CD8-positive, alpha-beta memory T cell (primary cell): ENCODE results near the gene INSYN2B. TPM values are rescaled to one million over a fixed set of nuclear protein-coding genes. Genes with fewer than 3 reads are reported as not detected.

Experiments used
- CTCF ChIA-PET: fragments of 350-600 bp; sonication (Branson Sonifier 250); formaldehyde crosslinking; loops from one replicate; lab custom pipeline; 2021; ENCODE audit warnings: antibody characterized with exemption; lab: Charles Lee
- POLR2A ChIA-PET: fragments of 350-600 bp; sonication (Branson Sonifier 250); formaldehyde crosslinking; loops from one replicate; lab custom pipeline; 2021; ENCODE audit warnings: antibody characterized with exemption; lab: Charles Lee
- DNase-seq, 5 donors: peaks; one replicate each; pipeline versions ENCODE4 v3.0.0 to v3.0.0-alpha.2; 2020 to 2022; ENCODE audit warnings: mixed read lengths in 1 of 5
- H3K27ac ChIP-seq: one replicate; pipeline ENCODE4 v1.7.0; 2013; ENCODE audit warnings: low read depth, mild to moderate bottlenecking, low read length, moderate library complexity
- H3K27me3 ChIP-seq: 2 replicates; pipeline ENCODE4 v1.7.0; 2013; ENCODE audit warnings: low read length, mild to moderate bottlenecking; ENCODE audit not compliant: insufficient read depth, poor library complexity, severe bottlenecking
- H3K36me3 ChIP-seq: 2 replicates; pipeline ENCODE4 v1.7.0; 2013; ENCODE audit warnings: mild to moderate bottlenecking, low read length, moderate library complexity; ENCODE audit not compliant: insufficient read depth
- H3K4me1 ChIP-seq: 2 replicates; pipeline ENCODE4 v1.7.0; 2013; ENCODE audit warnings: mild to moderate bottlenecking, low read length, moderate library complexity; ENCODE audit not compliant: insufficient read depth
- H3K4me3 ChIP-seq: 2 replicates; pipeline ENCODE4 v1.7.0; 2013; ENCODE audit warnings: mild to moderate bottlenecking, low read length
- H3K9me3 ChIP-seq: 2 replicates; pipeline ENCODE4 v1.7.0; 2013; ENCODE audit warnings: mild to moderate bottlenecking, low read length
- H3K27ac Mint-ChIP-seq, 8 donors: one replicate each; pipeline ENCODE4 v1.8.0; 2020 to 2021; ENCODE audit warnings: mixed read lengths in 8 of 8, mild to moderate bottlenecking in 6 of 8, inconsistent platforms in 3 of 8, moderate library complexity in 3 of 8
- H3K27me3 Mint-ChIP-seq, 2 donors: one replicate each; pipeline ENCODE4 v1.8.0; 2020 to 2021; ENCODE audit warnings: mixed read lengths in 2 of 2, mild to moderate bottlenecking in 1 of 2, moderate library complexity in 1 of 2
- H3K36me3 Mint-ChIP-seq, 3 donors: one replicate each; pipeline ENCODE4 v1.8.0; 2020 to 2021; ENCODE audit warnings: mixed read lengths in 3 of 3, inconsistent platforms in 1 of 3, mild to moderate bottlenecking in 1 of 3
- H3K4me1 Mint-ChIP-seq, 3 donors: one replicate each; pipeline ENCODE4 v1.8.0; 2020 to 2021; ENCODE audit warnings: mixed read lengths in 3 of 3, inconsistent platforms in 1 of 3, mild to moderate bottlenecking in 1 of 3
- H3K4me3 Mint-ChIP-seq, 7 donors: one replicate each; pipeline ENCODE4 v1.8.0; 2020 to 2021; ENCODE audit warnings: mixed read lengths in 7 of 7, mild to moderate bottlenecking in 6 of 7, moderate library complexity in 4 of 7, inconsistent platforms in 2 of 7
- H3K9me3 Mint-ChIP-seq, 5 donors: one replicate each; pipeline ENCODE4 v1.8.0; 2020 to 2022; ENCODE audit warnings: mixed read lengths in 5 of 5, mild to moderate bottlenecking in 3 of 5, moderate library complexity in 2 of 5, inconsistent platforms in 1 of 5
- polyA plus RNA-seq: library from polyadenylated mRNA; unstranded; fragments of 300-500 nt; fragmentation: Illumina TruSeq; gene quantifications from one replicate; pipeline ENCODE4 v1.2.3, GENCODE V29; 2021
- total RNA-seq, 2 experiments: library from RNA; stranded (reverse); gene quantifications; one replicate each; pipeline ENCODE4 v1.2.3, GENCODE V29; 2021

The INSYN2B gene
- total and polyA plus RNA-seq, 3 experiments from 2014 or later, result not detected

- DNase-seq, result no peak
- ChIA-PET CTCF (no interaction called here), POLR2A (no interaction called here)
- Mint-ChIP-seq H3K27me3 (no peaks in the 10 kb centered on the region), H3K27ac (no peak overlapping the region), H3K36me3 (peaks cover 26 to 87% (median 47%) of the 10 kb centered on the region in 3 donors), H3K4me3 (no peak overlapping the region), H3K4me1 (no peaks in the 10 kb centered on the region), H3K9me3 (peaks cover 0 to 2% (median 0%) of the 10 kb centered on the region in 5 donors)
- H3K36me3 ChIP-seq, result peaks cover 17% of the 10 kb centered on the region
- no peaks in the 10 kb centered on the region for H3K9me3 ChIP-seq
- no peak overlapping the region for H3K4me3 ChIP-seq
- H3K27me3 ChIP-seq, result no peaks in the 10 kb centered on the region
- H3K27ac ChIP-seq, result no peak overlapping the region
- no peaks in the 10 kb centered on the region for H3K4me1 ChIP-seq
Observed at GRCh38 chr5:170008376-170008775, 28.1 kb upstream of the INSYN2B start.

- H3K27me3 Mint-ChIP-seq, result no peaks in the 10 kb centered on the region
- no peak overlapping the region for H3K4me3 Mint-ChIP-seq
- Histone ChIP-seq H3K27me3 (no peaks in the 10 kb centered on the region), H3K4me1 (no peaks in the 10 kb centered on the region), H3K36me3 (peaks cover 16% of the 10 kb centered on the region), H3K9me3 (no peaks in the 10 kb centered on the region), H3K4me3 (no peak overlapping the region), H3K27ac (no peak overlapping the region)
- H3K36me3 Mint-ChIP-seq, result peaks cover 31 to 87% (median 52%) of the 10 kb centered on the region in 3 donors
- no peak overlapping the region for H3K27ac Mint-ChIP-seq
- ChIA-PET CTCF (no interaction called here), POLR2A (no interaction called here)
- H3K4me1 Mint-ChIP-seq, result no peaks in the 10 kb centered on the region
- DNase-seq, result no peak
- peaks cover 0 to 2% (median 0%) of the 10 kb centered on the region in 5 donors for H3K9me3 Mint-ChIP-seq
Observed at GRCh38 chr5:170006021-170006420, 25.7 kb upstream of the INSYN2B start.

- H3K27me3 ChIP-seq, result no peaks in the 10 kb centered on the region
- no peak for DNase-seq
- H3K4me3 ChIP-seq, result no peak overlapping the region
- no peak overlapping the region for H3K27ac Mint-ChIP-seq
- H3K4me3 Mint-ChIP-seq, result no peak overlapping the region
- POLR2A ChIA-PET, result no interaction called here
- no peaks in the 10 kb centered on the region for H3K4me1 Mint-ChIP-seq
- peaks cover 33 to 85% (median 58%) of the 10 kb centered on the region in 3 donors for H3K36me3 Mint-ChIP-seq
- H3K9me3 Mint-ChIP-seq, result peaks cover 0 to 2% (median 0%) of the 10 kb centered on the region in 5 donors
- H3K36me3 ChIP-seq, result peaks cover 4% of the 10 kb centered on the region
- CTCF ChIA-PET, result no interaction called here
- no peak overlapping the region for H3K27ac ChIP-seq
- H3K27me3 Mint-ChIP-seq, result no peaks in the 10 kb centered on the region
- H3K4me1 ChIP-seq, result no peaks in the 10 kb centered on the region
- no peaks in the 10 kb centered on the region for H3K9me3 ChIP-seq
Observed at GRCh38 chr5:170000155-170000554, 19.9 kb upstream of the INSYN2B start.

- Histone ChIP-seq H3K27ac (no peak overlapping the region), H3K36me3 (peaks cover 5% of the 10 kb centered on the region), H3K9me3 (no peaks in the 10 kb centered on the region), H3K4me3 (no peak overlapping the region), H3K4me1 (no peaks in the 10 kb centered on the region), H3K27me3 (no peaks in the 10 kb centered on the region)
- no peak overlapping the region for H3K4me3 Mint-ChIP-seq
- peak overlapping the region in 1 of 8 donors; percentile 61 for H3K27ac Mint-ChIP-seq
- H3K9me3 Mint-ChIP-seq, result peaks cover 0 to 2% (median 0%) of the 10 kb centered on the region in 5 donors
- H3K27me3 Mint-ChIP-seq, result no peaks in the 10 kb centered on the region
- peaks cover 0 to 1% (median 0%) of the 10 kb centered on the region in 3 donors for H3K4me1 Mint-ChIP-seq
- ChIA-PET CTCF (no interaction called here), POLR2A (no interaction called here)
- DNase-seq, result no peak
- peaks cover 34 to 86% (median 57%) of the 10 kb centered on the region in 3 donors for H3K36me3 Mint-ChIP-seq
Observed at GRCh38 chr5:169999621-170000020, 19.3 kb upstream of the INSYN2B start.

GRCh38 chr5:169997798-169998197 is 17.5 kb upstream of the INSYN2B start:
- CTCF ChIA-PET, result no interaction called here
- no peaks in the 10 kb centered on the region for H3K27me3 ChIP-seq
- Mint-ChIP-seq H3K27me3 (no peaks in the 10 kb centered on the region), H3K4me3 (no peak overlapping the region), H3K4me1 (peaks cover 0 to 6% (median 0%) of the 10 kb centered on the region in 3 donors), H3K27ac (peak overlapping the region in 1 of 8 donors; percentile 23), H3K9me3 (no peaks in the 10 kb centered on the region), H3K36me3 (peaks cover 27 to 88% (median 58%) of the 10 kb centered on the region in 3 donors)
- H3K4me3 ChIP-seq, result no peak overlapping the region
- no peak overlapping the region for H3K27ac ChIP-seq
- DNase-seq, result no peak
- POLR2A ChIA-PET, result no interaction called here
- no peaks in the 10 kb centered on the region for H3K4me1 ChIP-seq
- peaks cover 5% of the 10 kb centered on the region for H3K36me3 ChIP-seq
- H3K9me3 ChIP-seq, result no peaks in the 10 kb centered on the region

GRCh38 chr5:169993485-169993790 is 13.1 kb upstream of the INSYN2B start:
- CTCF ChIA-PET, result no interaction called here

GRCh38 chr5:169992789-169993484 is 12.6 kb upstream of the INSYN2B start:
- Histone ChIP-seq H3K36me3 (peaks cover 13% of the 10 kb centered on the region), H3K27ac (no peak overlapping the region), H3K4me3 (no peak overlapping the region), H3K9me3 (no peaks in the 10 kb centered on the region), H3K4me1 (no peaks in the 10 kb centered on the region), H3K27me3 (no peaks in the 10 kb centered on the region)
- no peaks in the 10 kb centered on the region for H3K27me3 Mint-ChIP-seq
- POLR2A ChIA-PET, result no interaction called here
- H3K27ac Mint-ChIP-seq, result peak overlapping the region in 1 of 8 donors; percentile 58
- DNase-seq, result no peak
- CTCF ChIA-PET, result no interaction called here
- H3K9me3 Mint-ChIP-seq, result no peaks in the 10 kb centered on the region
- peaks cover 0 to 6% (median 0%) of the 10 kb centered on the region in 3 donors for H3K4me1 Mint-ChIP-seq
- peaks cover 14 to 83% (median 33%) of the 10 kb centered on the region in 3 donors for H3K36me3 Mint-ChIP-seq
- no peak overlapping the region for H3K4me3 Mint-ChIP-seq

More at GRCh38 chr5:169993485-169993790, 13.1 kb upstream of the INSYN2B start:
- Histone ChIP-seq H3K27ac (no peak overlapping the region), H3K36me3 (peaks cover 12% of the 10 kb centered on the region), H3K4me1 (no peaks in the 10 kb centered on the region), H3K9me3 (no peaks in the 10 kb centered on the region), H3K27me3 (no peaks in the 10 kb centered on the region), H3K4me3 (no peak overlapping the region)
- POLR2A ChIA-PET, result no interaction called here
- Mint-ChIP-seq H3K4me1 (peaks cover 0 to 6% (median 0%) of the 10 kb centered on the region in 3 donors), H3K27me3 (no peaks in the 10 kb centered on the region), H3K36me3 (peaks cover 14 to 86% (median 36%) of the 10 kb centered on the region in 3 donors), H3K4me3 (no peak overlapping the region), H3K27ac (no peak overlapping the region), H3K9me3 (no peaks in the 10 kb centered on the region)
- DNase-seq, result no peak

GRCh38 chr5:169991115-169991869 is 11.0 kb upstream of the INSYN2B start:
- Histone ChIP-seq H3K4me3 (no peak overlapping the region), H3K27ac (no peak overlapping the region), H3K4me1 (no peaks in the 10 kb centered on the region), H3K36me3 (peaks cover 28% of the 10 kb centered on the region), H3K27me3 (no peaks in the 10 kb centered on the region), H3K9me3 (no peaks in the 10 kb centered on the region)
- peaks cover 0 to 6% (median 0%) of the 10 kb centered on the region in 3 donors for H3K4me1 Mint-ChIP-seq
- H3K36me3 Mint-ChIP-seq, result peaks cover 14 to 91% (median 33%) of the 10 kb centered on the region in 3 donors
- ChIA-PET CTCF (interaction anchor here (1.9 kb wide), 1 partner anchor 11 kb away, joined by 4 read pairs; the partner anchor contains the start of gene INSYN2B), POLR2A (no interaction called here)
- H3K27me3 Mint-ChIP-seq, result no peaks in the 10 kb centered on the region
- H3K9me3 Mint-ChIP-seq, result no peaks in the 10 kb centered on the region
- H3K4me3 Mint-ChIP-seq, result no peak overlapping the region
- peak overlapping the region in 2 of 8 donors; percentile 36 to 71 for H3K27ac Mint-ChIP-seq
- no peak for DNase-seq
